H9 (cell line): ENCODE results near the gene SH3RF3. TPM values are rescaled to one million over a fixed set of nuclear protein-coding genes. Genes with fewer than 3 reads are reported as not detected.

Source experiments
- DNase-seq: peaks from one replicate; pipeline ENCODE4 v3.0.0-alpha.2; 2017
- H2AFZ ChIP-seq: one replicate; pipeline ENCODE4 v1.6.1; 2013; ENCODE audit warnings: mild to moderate bottlenecking, low read length, control low read depth, moderate library complexity
- H2AK5ac ChIP-seq: 2 replicates; pipeline ENCODE4 v1.6.1; 2013; ENCODE audit warnings: low read length, control low read depth, mixed read lengths; ENCODE audit not compliant: insufficient read length
- H2BK120ac ChIP-seq: one replicate; pipeline ENCODE4 v1.6.1; 2013; ENCODE audit warnings: low read depth, mild to moderate bottlenecking, low read length, control low read depth, inconsistent platforms; ENCODE audit not compliant: poor library complexity, severe bottlenecking
- H2BK12ac ChIP-seq: 2 replicates; pipeline ENCODE4 v1.6.1; 2013; ENCODE audit warnings: low read length, control low read depth, mixed read lengths, low read depth; ENCODE audit not compliant: insufficient read length
- H2BK15ac ChIP-seq: 2 replicates; pipeline ENCODE4 v1.6.1; 2013; ENCODE audit warnings: low read depth, low read length, control low read depth
- H2BK20ac ChIP-seq: one replicate; pipeline ENCODE4 v1.6.1; 2013; ENCODE audit warnings: low read depth, mild to moderate bottlenecking, low read length, control low read depth, inconsistent platforms; ENCODE audit not compliant: poor library complexity, severe bottlenecking
- H2BK5ac ChIP-seq: 2 replicates; pipeline ENCODE4 v1.6.1; 2013; ENCODE audit warnings: low read length, control low read depth, mixed read lengths; ENCODE audit not compliant: insufficient read length
- H3K14ac ChIP-seq: 2 replicates; pipeline ENCODE4 v1.6.1; 2013; ENCODE audit warnings: low read length, control low read depth; ENCODE audit not compliant: insufficient read depth
- H3K18ac ChIP-seq: 2 replicates; pipeline ENCODE4 v1.6.1; 2013; ENCODE audit warnings: low read depth, mild to moderate bottlenecking, mixed read lengths, low read length, control low read depth; ENCODE audit not compliant: insufficient read length
- H3K23ac ChIP-seq: 2 replicates; pipeline ENCODE4 v1.6.1; 2013; ENCODE audit warnings: low read length, control low read depth, mixed read lengths, low read depth; ENCODE audit not compliant: insufficient read length
- H3K23me2 ChIP-seq: 2 replicates; pipeline ENCODE4 v1.6.1; 2013; ENCODE audit warnings: low read depth, mild to moderate bottlenecking, mixed read lengths, low read length, control low read depth; ENCODE audit not compliant: insufficient read length, poor library complexity, severe bottlenecking
- H3K27ac ChIP-seq: 2 replicates; pipeline ENCODE4 v1.5.1; 2013; ENCODE audit warnings: low read length, control low read depth, mixed read lengths, low read depth; ENCODE audit not compliant: insufficient read length
- H3K27me3 ChIP-seq: 2 replicates; pipeline ENCODE4 v1.6.1; 2013; ENCODE audit warnings: low read length, control low read depth, inconsistent platforms; ENCODE audit not compliant: insufficient read depth
- H3K4ac ChIP-seq: 2 replicates; pipeline ENCODE4 v1.6.1; 2013; ENCODE audit warnings: low read depth, mild to moderate bottlenecking, control low read depth, inconsistent platforms, low read length, moderate library complexity
- H3K4me1 ChIP-seq: 2 replicates; pipeline ENCODE4 v1.6.1; 2013; ENCODE audit warnings: low read length, control low read depth, inconsistent platforms; ENCODE audit not compliant: insufficient read depth
- H3K4me2 ChIP-seq: 2 replicates; pipeline ENCODE4 v1.6.1; 2013; ENCODE audit warnings: low read length, control low read depth, mixed read lengths; ENCODE audit not compliant: insufficient read length, insufficient read depth
- H3K56ac ChIP-seq: 2 replicates; pipeline ENCODE4 v1.6.1; 2013; ENCODE audit warnings: low read depth, mild to moderate bottlenecking, mixed read lengths, low read length, control low read depth; ENCODE audit not compliant: insufficient read length
- H3K79me1 ChIP-seq: 2 replicates; pipeline ENCODE4 v1.6.1; 2013; ENCODE audit warnings: low read depth, mild to moderate bottlenecking, moderate library complexity, low read length, control low read depth, inconsistent platforms; ENCODE audit not compliant: insufficient read depth, poor library complexity, severe bottlenecking
- H3K79me2 ChIP-seq: 2 replicates; pipeline ENCODE4 v1.6.1; 2013; ENCODE audit warnings: low read length, control low read depth, inconsistent platforms; ENCODE audit not compliant: insufficient read depth
- H3K9ac ChIP-seq: 2 replicates; pipeline ENCODE4 v1.6.1; 2013; ENCODE audit warnings: low read length, control low read depth, mixed read lengths; ENCODE audit not compliant: insufficient read length; ENCODE audit errors: extremely low read depth
- H3K9me3 ChIP-seq: one replicate; pipeline ENCODE4 v1.6.1; 2013; ENCODE audit warnings: low read depth, low read length, inconsistent platforms; ENCODE audit not compliant: control insufficient read depth
- H3T11ph ChIP-seq: one replicate; pipeline ENCODE4 v1.6.1; 2013; ENCODE audit warnings: mild to moderate bottlenecking, low read length, control low read depth, inconsistent platforms
- H4K20me1 ChIP-seq: one replicate; pipeline ENCODE4 v1.6.1; 2013; ENCODE audit not compliant: control insufficient read depth, insufficient read length, insufficient read depth
- H4K5ac ChIP-seq: 2 replicates; pipeline ENCODE4 v1.6.1; 2013; ENCODE audit warnings: low read depth, mild to moderate bottlenecking, mixed read lengths, low read length, control low read depth; ENCODE audit not compliant: insufficient read length
- H4K8ac ChIP-seq: replicated peaks from 2 replicates; pipeline ENCODE4 v1.6.1; 2013; ENCODE audit warnings: low read length, control low read depth, mixed read lengths, low read depth; ENCODE audit not compliant: insufficient read length
- H4K91ac ChIP-seq: 2 replicates; pipeline ENCODE4 v1.6.1; 2013; ENCODE audit warnings: low read depth, mild to moderate bottlenecking, moderate library complexity, mixed read lengths, low read length, control low read depth; ENCODE audit not compliant: insufficient read length
- H3K27ac Mint-ChIP-seq, 3 experiments: 2 replicates in 2 of 3; 3 replicates in 1 of 3; pipeline ENCODE4 v1.8.0; 2020 to 2021; ENCODE audit warnings: mixed read lengths in 3 of 3, mild to moderate bottlenecking in 1 of 3, moderate library complexity in 1 of 3
- H3K27me3 Mint-ChIP-seq: 2 replicates; pipeline ENCODE4 v1.8.0; 2021; ENCODE audit warnings: low read depth, mild to moderate bottlenecking, moderate library complexity, mixed read lengths
- H3K36me3 Mint-ChIP-seq, 3 experiments: 2 replicates in 2 of 3; 3 replicates in 1 of 3; pipeline ENCODE4 v1.8.0; 2020 to 2021; ENCODE audit warnings: low read depth in 3 of 3, mixed read lengths in 3 of 3; ENCODE audit not compliant: insufficient read depth in 1 of 3
- H3K4me1 Mint-ChIP-seq, 2 experiments: 2 replicates each; pipeline ENCODE4 v1.8.0; 2020; ENCODE audit warnings: mixed read lengths in 2 of 2
- H3K4me3 Mint-ChIP-seq, 2 experiments: 2 replicates in 1 of 2; 3 replicates in 1 of 2; pipeline ENCODE4 v1.8.0; 2020 to 2021; ENCODE audit warnings: mild to moderate bottlenecking in 2 of 2, mixed read lengths in 2 of 2, moderate library complexity in 1 of 2
- H3K9me3 Mint-ChIP-seq, 2 experiments: 2 replicates in 1 of 2; 3 replicates in 1 of 2; pipeline ENCODE4 v1.8.0; 2020; ENCODE audit warnings: mild to moderate bottlenecking in 2 of 2, mixed read lengths in 2 of 2, moderate library complexity in 1 of 2
- WGBS: extraction: QIAGEN DNeasy Blood & Tissue Kit; methylation state at CpG from one replicate; pipeline ENCODE4 v1.1.7; 2013; ENCODE audit warnings: missing lambda C conversion rate, low lambda C conversion rate, mixed read lengths; ENCODE audit not compliant: insufficient read length; ENCODE audit errors: extremely low coverage; 5-methylcytosine and 5-hydroxymethylcytosine counted together
- total RNA-seq: library from RNA; stranded (reverse); gene quantifications from 2 replicates; pipeline ENCODE4 v1.2.1, GENCODE V29; 2021
- TF ChIP-seq, protein P1 (sequence below): fragments of 200-600 bp; sonication (generic); conservative IDR thresholded peaks from 3 replicates; pipeline ENCODE4 v1.8.0; 2021; ENCODE audit warnings: antibody characterized with exemption, mild to moderate bottlenecking

SH3RF3 gene
- total RNA-seq, 1 experiment from 2014 or later = 0.46 TPM

DNA sequence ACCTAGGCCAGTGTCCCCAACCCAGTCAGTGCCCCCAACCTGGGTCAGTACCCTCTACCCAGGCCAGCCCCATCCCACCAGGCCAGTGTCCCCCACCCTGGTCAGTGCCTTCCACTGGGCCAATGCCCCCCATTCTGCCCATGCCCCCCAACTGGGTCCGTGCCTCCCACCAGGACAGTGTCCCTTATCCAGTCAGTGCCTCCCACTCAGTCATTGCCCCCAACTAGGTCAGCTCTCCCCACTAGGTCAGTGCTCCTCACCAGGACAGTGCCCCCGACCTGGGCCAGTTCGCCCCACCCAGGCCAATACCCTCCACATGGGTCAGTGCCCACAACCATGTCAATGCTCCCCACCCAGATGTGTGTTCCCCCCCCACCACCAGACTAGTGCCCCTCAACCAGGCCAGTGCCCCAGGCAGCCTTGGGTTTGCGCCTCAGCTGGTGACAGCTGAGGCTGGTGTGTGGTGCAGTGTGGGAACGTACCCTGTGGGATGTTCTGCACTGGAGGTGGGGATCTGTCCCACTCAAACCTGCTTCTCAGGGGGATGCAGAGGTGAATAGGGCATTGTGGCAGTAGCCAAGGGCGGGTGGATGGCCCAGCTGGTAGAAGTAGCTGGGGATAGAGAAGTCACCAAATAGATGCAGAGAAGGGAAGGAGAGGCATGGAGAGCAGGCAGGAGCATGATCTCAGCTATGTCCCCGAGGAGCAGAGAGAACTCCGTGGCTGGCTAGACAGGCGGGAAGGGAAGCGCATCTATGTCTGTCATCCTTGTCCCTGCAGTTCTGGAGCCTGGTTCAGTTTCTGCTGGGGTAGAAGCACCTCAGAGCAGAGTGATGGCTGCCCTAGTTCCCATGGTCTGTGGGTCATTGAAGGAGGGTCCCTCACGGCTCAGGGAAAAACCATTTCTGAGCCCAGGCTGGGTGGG lies 168.8 kb downstream of the SH3RF3 start:
- no peak overlapping the region for H2BK15ac ChIP-seq
- H3K27me3 ChIP-seq = no peaks in the 10 kb centered on the region
- no peaks in the 10 kb centered on the region for H3K79me2 ChIP-seq
- H2BK12ac ChIP-seq = no peak overlapping the region
- no peak overlapping the region for H2BK20ac ChIP-seq
- no peaks in the 10 kb centered on the region for H3K9me3 ChIP-seq
- no peaks in the 10 kb centered on the region for H4K20me1 ChIP-seq
- Mint-ChIP-seq H3K27ac (no peak overlapping the region), H3K27me3 (no peaks in the 10 kb centered on the region; the same call in 1 of the 2 replicates), H3K9me3 (no peaks in the 10 kb centered on the region), H3K36me3 (no peaks in the 10 kb centered on the region; a peak in 1 of 7 replicates), H3K4me1 (0 out of 4 replicates have a peak, but pooled peaks cover 0 to 3% of the 10 kb centered on the region in 2 experiments), H3K4me3 (no peak overlapping the region)
- H3T11ph ChIP-seq = no peak overlapping the region
- H2AFZ ChIP-seq = no peak overlapping the region
- H4K8ac ChIP-seq = no peak overlapping the region
- H3K23ac ChIP-seq = no peak overlapping the region
- TF ChIP-seq, protein P1, sequence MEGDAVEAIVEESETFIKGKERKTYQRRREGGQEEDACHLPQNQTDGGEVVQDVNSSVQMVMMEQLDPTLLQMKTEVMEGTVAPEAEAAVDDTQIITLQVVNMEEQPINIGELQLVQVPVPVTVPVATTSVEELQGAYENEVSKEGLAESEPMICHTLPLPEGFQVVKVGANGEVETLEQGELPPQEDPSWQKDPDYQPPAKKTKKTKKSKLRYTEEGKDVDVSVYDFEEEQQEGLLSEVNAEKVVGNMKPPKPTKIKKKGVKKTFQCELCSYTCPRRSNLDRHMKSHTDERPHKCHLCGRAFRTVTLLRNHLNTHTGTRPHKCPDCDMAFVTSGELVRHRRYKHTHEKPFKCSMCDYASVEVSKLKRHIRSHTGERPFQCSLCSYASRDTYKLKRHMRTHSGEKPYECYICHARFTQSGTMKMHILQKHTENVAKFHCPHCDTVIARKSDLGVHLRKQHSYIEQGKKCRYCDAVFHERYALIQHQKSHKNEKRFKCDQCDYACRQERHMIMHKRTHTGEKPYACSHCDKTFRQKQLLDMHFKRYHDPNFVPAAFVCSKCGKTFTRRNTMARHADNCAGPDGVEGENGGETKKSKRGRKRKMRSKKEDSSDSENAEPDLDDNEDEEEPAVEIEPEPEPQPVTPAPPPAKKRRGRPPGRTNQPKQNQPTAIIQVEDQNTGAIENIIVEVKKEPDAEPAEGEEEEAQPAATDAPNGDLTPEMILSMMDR = no peak
- H4K91ac ChIP-seq = no peak overlapping the region
- no peak overlapping the region for H2AK5ac ChIP-seq
- H3K4me1 ChIP-seq = no peaks in the 10 kb centered on the region
- H3K23me2 ChIP-seq = no peaks in the 10 kb centered on the region
- no peak overlapping the region for H4K5ac ChIP-seq
- H3K18ac ChIP-seq = no peak overlapping the region
- H2BK120ac ChIP-seq = no peak overlapping the region
- no peak for DNase-seq
- H3K79me1 ChIP-seq = no peaks in the 10 kb centered on the region
- H3K4ac ChIP-seq = no peak overlapping the region
- H3K27ac ChIP-seq = no peak overlapping the region
- no peak overlapping the region for H3K56ac ChIP-seq
- no CpG with 5 or more reads among the region's 11 CpGs for WGBS
- H3K9ac ChIP-seq = no peak overlapping the region
- H2BK5ac ChIP-seq = no peak overlapping the region
- H3K4me2 ChIP-seq = no peak overlapping the region
- no peak overlapping the region for H3K14ac ChIP-seq
